ENCODE results near the gene LY6G5B. TPM values are rescaled to one million over a fixed set of nuclear protein-coding genes. Genes with fewer than 3 reads are reported as not detected.
A peak's percentile ranks its signal among the peaks of the same experiment; 100 is the strongest.

Gene LY6G5B
- total and polyA plus RNA-seq, 2 donors (not counting 1 experiment from before 2014, with no cell fraction given) = 28.4 to 44.2 TPM

- Mint-ChIP-seq H3K4me3 (peak overlapping the region; percentile 98), H3K9me3 (ENCODE audit: insufficient read depth) (no peaks in the 10 kb centered on the region), H3K4me1 (peaks cover 41% of the 10 kb centered on the region), H3K27me3 (no peaks in the 10 kb centered on the region), H3K27ac (peak overlapping the region; percentile 100)
- H3K4me1 ChIP-seq (ENCODE audit: control insufficient read depth in 2 of 2, insufficient read depth in 2 of 2, low read length in 2 of 2) = peaks cover 17 to 19% of the 10 kb centered on the region in 2 donors
- intact Hi-C loops (cut with micrococcal nuclease) = loop anchor here (1.0 to 10.0 kb wide), 9 partner anchors 9 to 1437 kb away; partner anchors contain the start of genes C6orf47, EHMT2, NEU1 and PRRC2A
- peak overlapping the region; percentile 66 to 96 (median 86) for H3K4me3 ChIP-seq (ENCODE audit: control extremely low read depth in 1 of 5, extremely low read depth in 1 of 5, insufficient read depth in 1 of 5, low read depth in 2 of 5, low read length in 4 of 5)
- H2AFZ ChIP-seq (ENCODE audit: insufficient read depth, low read depth, low read length, poor library complexity, severe bottlenecking) = peak overlapping the region; percentile 76
- ChIA-PET POLR2A (interaction anchor here (0.6 to 3.0 kb wide), 19 partner anchors 11 to 1135 kb away, joined by 3 to 57 read pairs (median 5); partner anchors contain the start of genes ABHD16A, C6orf47, CLIC1 and CSNK2B), CTCF (interaction anchor here (0.6 to 2.2 kb wide), 8 partner anchors 9 to 1037 kb away, joined by 3 to 10 read pairs (median 4); partner anchors contain the start of genes C6orf47, CSNK2B and GPANK1)
- peaks cover 86% of the 10 kb centered on the region for H3K79me2 ChIP-seq (ENCODE audit: control insufficient read depth, insufficient read depth, low read length)
- no peak for DNase-seq
- ATAC-seq (ENCODE audit: low read depth) = no peak
- H3K9me3 ChIP-seq (ENCODE audit: control extremely low read depth in 1 of 3, control insufficient read depth in 2 of 3, insufficient read depth in 1 of 3, low read length in 2 of 3) = no peaks in the 10 kb centered on the region
- 5% methylated on average over 26 of the region's 29 CpGs for WGBS (ENCODE audit: insufficient coverage)
- H3K4me2 ChIP-seq (replicated peaks; ENCODE audit: low read depth, low read length, poor library complexity, severe bottlenecking) = peak overlapping the region; percentile 87
- peaks cover 2 to 35% of the 10 kb centered on the region in 2 experiments for H3K36me3 ChIP-seq (replicated peaks in 1 of 2; ENCODE audit: control extremely low read depth in 1 of 2, control insufficient read depth in 1 of 2, extremely low read depth in 1 of 2, insufficient read depth in 2 of 2, low read length in 1 of 2)
- peak overlapping the region; percentile 97 to 98 for H3K27ac ChIP-seq (ENCODE audit: low read length in 2 of 2)
- no peaks in the 10 kb centered on the region for H3K27me3 ChIP-seq (replicated peaks in 1 of 4; ENCODE audit: control extremely low read depth in 1 of 4, control insufficient read depth in 3 of 4, insufficient read depth in 4 of 4, low read length in 3 of 4)
- TF ChIP-seq, protein P1, sequence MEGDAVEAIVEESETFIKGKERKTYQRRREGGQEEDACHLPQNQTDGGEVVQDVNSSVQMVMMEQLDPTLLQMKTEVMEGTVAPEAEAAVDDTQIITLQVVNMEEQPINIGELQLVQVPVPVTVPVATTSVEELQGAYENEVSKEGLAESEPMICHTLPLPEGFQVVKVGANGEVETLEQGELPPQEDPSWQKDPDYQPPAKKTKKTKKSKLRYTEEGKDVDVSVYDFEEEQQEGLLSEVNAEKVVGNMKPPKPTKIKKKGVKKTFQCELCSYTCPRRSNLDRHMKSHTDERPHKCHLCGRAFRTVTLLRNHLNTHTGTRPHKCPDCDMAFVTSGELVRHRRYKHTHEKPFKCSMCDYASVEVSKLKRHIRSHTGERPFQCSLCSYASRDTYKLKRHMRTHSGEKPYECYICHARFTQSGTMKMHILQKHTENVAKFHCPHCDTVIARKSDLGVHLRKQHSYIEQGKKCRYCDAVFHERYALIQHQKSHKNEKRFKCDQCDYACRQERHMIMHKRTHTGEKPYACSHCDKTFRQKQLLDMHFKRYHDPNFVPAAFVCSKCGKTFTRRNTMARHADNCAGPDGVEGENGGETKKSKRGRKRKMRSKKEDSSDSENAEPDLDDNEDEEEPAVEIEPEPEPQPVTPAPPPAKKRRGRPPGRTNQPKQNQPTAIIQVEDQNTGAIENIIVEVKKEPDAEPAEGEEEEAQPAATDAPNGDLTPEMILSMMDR (IDR thresholded peaks at IDR 0.05) = no peak
- TF ChIP-seq EZH2 (IDR thresholded peaks at IDR 0.05; ENCODE audit: borderline replicate concordance, insufficient read depth, low read depth, low read length, poor library complexity, severe bottlenecking) = no peak
- peak overlapping the region; percentile 98 for H3K9ac ChIP-seq (ENCODE audit: low read length)
- peaks cover 20% of the 10 kb centered on the region for H4K20me1 ChIP-seq (ENCODE audit: control insufficient read depth, insufficient read depth, low read length, poor library complexity, severe bottlenecking)
These were observed 18.1 kb upstream of the LY6G5B start for GRCh38 chr6:31651602-31652191.
